GM12891 (cell line): ENCODE data around the gene BCAR3.

Experiments used
- PAX5 ChIP-seq: IDR thresholded peaks from 2 replicates; pipeline ENCODE4 v1.6.1; 2011; ENCODE audit warnings: low read length, moderate library complexity, mild to moderate bottlenecking; ENCODE audit not compliant: insufficient read depth, severe bottlenecking
- POLR2A ChIP-seq: IDR thresholded peaks from 2 replicates; pipeline ENCODE4 v1.6.1; 2011; ENCODE audit warnings: low read depth, low read length, control low read depth
- POLR2AphosphoS5 ChIP-seq: IDR thresholded peaks from 2 replicates; pipeline ENCODE4 v1.6.1; 2011; ENCODE audit warnings: low read depth, low read length, control low read depth
- SPI1 ChIP-seq: IDR thresholded peaks from 2 replicates; pipeline ENCODE4 v1.6.1; 2011; ENCODE audit warnings: low read depth, low read length, control low read depth
- TAF1 ChIP-seq: IDR thresholded peaks from 2 replicates; pipeline ENCODE4 v1.6.1; 2011; ENCODE audit warnings: low read depth, low read length, control low read depth

- TF ChIP-seq TAF1 = no peak
- no peak for TF ChIP-seq POLR2A
- no peak for TF ChIP-seq POLR2AphosphoS5
- TF ChIP-seq SPI1 = no peak
- no peak for TF ChIP-seq PAX5
Measured at GRCh38 chr1:93641527-93641926, 40.1 kb downstream of the BCAR3 start.
